ENCODE measurements around the gene GABBR2. TPM values are rescaled to one million over a fixed set of nuclear protein-coding genes. Genes with fewer than 3 reads are reported as not detected.
A peak's percentile ranks its signal among the peaks of the same experiment; 100 is the strongest.

Gene GABBR2
- total RNA-seq, 2 donors from 2014 or later, result 1.2 to 1.3 TPM

- Histone ChIP-seq H3K9me3 (ENCODE audit: control insufficient read depth, low read length) (no peaks in the 10 kb centered on the region), H3K27ac (ENCODE audit: low read depth, low read length) (no peak overlapping the region), H3K4me1 (ENCODE audit: control insufficient read depth, insufficient read depth, low read length) (no peaks in the 10 kb centered on the region), H3K9ac (ENCODE audit: extremely low read depth, low read length, poor library complexity, severe bottlenecking) (no peak overlapping the region), H3K36me3 (ENCODE audit: control insufficient read depth, insufficient read depth, low read length) (no peaks in the 10 kb centered on the region), H3K4me3 (ENCODE audit: low read length) (no peak overlapping the region), H3K27me3 (ENCODE audit: control insufficient read depth, insufficient read depth, low read length, poor library complexity, severe bottlenecking) (no peaks in the 10 kb centered on the region)
- H3K36me3 Mint-ChIP-seq (ENCODE audit: low read depth), result no peaks in the 10 kb centered on the region
- H3K4me1 Mint-ChIP-seq, result peaks cover 31% of the 10 kb centered on the region
- peaks cover 4% of the 10 kb centered on the region for H3K27me3 Mint-ChIP-seq (ENCODE audit: insufficient read depth)
- peak; percentile 62 for DNase-seq
- peak; percentile 51 for TF ChIP-seq CTCF (conservative IDR thresholded peaks at IDR 0.05)
- peaks cover 8% of the 10 kb centered on the region for H3K9me3 Mint-ChIP-seq
- no peak overlapping the region for H3K4me3 Mint-ChIP-seq
- WGBS, 2 experiments (ENCODE audit: insufficient coverage in 1 of 2, insufficient read length in 1 of 2), result 83 to 89% methylated on average over 4 to 10 of the region's 10 CpGs
- peak overlapping the region; percentile 4 for H3K27ac Mint-ChIP-seq
These were observed 292.2 kb downstream of the GABBR2 start for GRCh38 chr9:98416294-98417248.

GRCh38 chr9:98415782-98416181, 293.0 kb downstream of the GABBR2 start:
- Histone ChIP-seq H3K9me3 (ENCODE audit: control insufficient read depth, low read length) (no peaks in the 10 kb centered on the region), H3K36me3 (ENCODE audit: control insufficient read depth, insufficient read depth, low read length) (no peaks in the 10 kb centered on the region), H3K4me3 (ENCODE audit: low read length) (no peak overlapping the region), H3K27ac (ENCODE audit: low read depth, low read length) (no peak overlapping the region), H3K9ac (ENCODE audit: extremely low read depth, low read length, poor library complexity, severe bottlenecking) (no peak overlapping the region), H3K27me3 (ENCODE audit: control insufficient read depth, insufficient read depth, low read length, poor library complexity, severe bottlenecking) (no peaks in the 10 kb centered on the region), H3K4me1 (ENCODE audit: control insufficient read depth, insufficient read depth, low read length) (no peaks in the 10 kb centered on the region)
- peaks cover 8% of the 10 kb centered on the region for H3K9me3 Mint-ChIP-seq
- no peaks in the 10 kb centered on the region for H3K36me3 Mint-ChIP-seq (ENCODE audit: low read depth)
- TF ChIP-seq CTCF (conservative IDR thresholded peaks at IDR 0.05), result no peak
- no peak overlapping the region for H3K4me3 Mint-ChIP-seq
- H3K27ac Mint-ChIP-seq, result peak overlapping the region; percentile 4
- peaks cover 4% of the 10 kb centered on the region for H3K27me3 Mint-ChIP-seq (ENCODE audit: insufficient read depth)
- 67 to 75% methylated on average over 4 of the region's 4 CpGs for WGBS, 2 experiments (ENCODE audit: insufficient coverage in 1 of 2, insufficient read length in 1 of 2)
- H3K4me1 Mint-ChIP-seq, result peaks cover 31% of the 10 kb centered on the region
- DNase-seq, result peak; percentile 61

GRCh38 chr9:98413084-98413483, 295.7 kb downstream of the GABBR2 start:
- H3K9ac ChIP-seq (ENCODE audit: extremely low read depth, low read length, poor library complexity, severe bottlenecking), result no peak overlapping the region
- H3K27ac ChIP-seq (ENCODE audit: low read depth, low read length), result no peak overlapping the region
- DNase-seq, result no peak
- Mint-ChIP-seq H3K4me1 (peaks cover 26% of the 10 kb centered on the region), H3K4me3 (no peak overlapping the region), H3K27ac (no peak overlapping the region), H3K27me3 (ENCODE audit: insufficient read depth) (peaks cover 2% of the 10 kb centered on the region), H3K9me3 (peaks cover 8% of the 10 kb centered on the region), H3K36me3 (ENCODE audit: low read depth) (no peaks in the 10 kb centered on the region)
- no peak for TF ChIP-seq CTCF (conservative IDR thresholded peaks at IDR 0.05)
- no peak overlapping the region for H3K4me3 ChIP-seq (ENCODE audit: low read length)
- H3K4me1 ChIP-seq (ENCODE audit: control insufficient read depth, insufficient read depth, low read length), result no peaks in the 10 kb centered on the region
- WGBS, 2 experiments (ENCODE audit: insufficient coverage in 1 of 2, insufficient read length in 1 of 2), result 47% methylated on average over 1 of the region's 1 CpG; no CpG with 5 or more reads in 1 of the 2 experiments
- no peaks in the 10 kb centered on the region for H3K9me3 ChIP-seq (ENCODE audit: control insufficient read depth, low read length)
- H3K27me3 ChIP-seq (ENCODE audit: control insufficient read depth, insufficient read depth, low read length, poor library complexity, severe bottlenecking), result no peaks in the 10 kb centered on the region
- no peaks in the 10 kb centered on the region for H3K36me3 ChIP-seq (ENCODE audit: control insufficient read depth, insufficient read depth, low read length)
